ENCODE measurements around the gene CASP5. TPM values are rescaled to one million over a fixed set of nuclear protein-coding genes. Genes with fewer than 3 reads are reported as not detected.
"Not testable (repeated sequence)": the region's sequence is repeated elsewhere in the genome, so short reads cannot be mapped to it uniquely, and the experiment has no call there.

CASP5 gene
- total RNA-seq, 1 donor from 2014 or later, result not detected

DNA sequence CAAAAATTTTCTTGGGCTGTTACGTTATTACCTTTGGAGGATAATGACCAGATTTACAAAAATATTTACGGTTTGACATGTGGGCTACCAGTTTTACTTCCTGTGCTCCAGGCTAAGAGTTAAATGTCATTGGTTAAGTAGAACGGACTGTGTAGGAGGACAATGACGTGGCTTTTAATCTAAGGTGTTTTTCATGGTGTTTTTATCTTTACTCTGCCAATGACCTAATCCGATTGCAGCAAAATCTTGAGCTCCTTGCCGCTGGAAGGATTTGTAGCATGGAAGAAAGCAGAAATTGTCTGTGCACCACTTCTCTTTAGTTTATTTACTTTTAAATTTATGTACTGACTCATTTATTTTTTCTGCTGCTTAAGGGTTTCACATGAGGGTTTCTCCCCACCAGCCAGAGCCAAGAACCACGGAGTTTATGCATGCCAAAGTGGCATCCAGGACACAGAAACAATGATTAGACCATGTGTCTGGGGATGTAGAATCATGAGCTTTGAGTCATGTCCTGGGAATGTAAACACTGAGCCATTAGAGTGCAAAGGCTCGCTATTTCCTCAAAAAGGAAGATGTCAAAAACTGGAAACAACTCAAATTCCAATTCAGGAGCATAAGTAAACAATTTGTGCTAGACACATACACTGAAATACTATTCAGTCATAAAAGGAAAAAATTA lies 24.1 kb upstream of the CASP5 start:
- DNase-seq (ENCODE audit: low spot score in 2 of 2, unreplicated experiment in 2 of 2), result no peak
- peak overlapping the region; percentile 75 for H3K27ac Mint-ChIP-seq
- TF ChIP-seq, protein P1, sequence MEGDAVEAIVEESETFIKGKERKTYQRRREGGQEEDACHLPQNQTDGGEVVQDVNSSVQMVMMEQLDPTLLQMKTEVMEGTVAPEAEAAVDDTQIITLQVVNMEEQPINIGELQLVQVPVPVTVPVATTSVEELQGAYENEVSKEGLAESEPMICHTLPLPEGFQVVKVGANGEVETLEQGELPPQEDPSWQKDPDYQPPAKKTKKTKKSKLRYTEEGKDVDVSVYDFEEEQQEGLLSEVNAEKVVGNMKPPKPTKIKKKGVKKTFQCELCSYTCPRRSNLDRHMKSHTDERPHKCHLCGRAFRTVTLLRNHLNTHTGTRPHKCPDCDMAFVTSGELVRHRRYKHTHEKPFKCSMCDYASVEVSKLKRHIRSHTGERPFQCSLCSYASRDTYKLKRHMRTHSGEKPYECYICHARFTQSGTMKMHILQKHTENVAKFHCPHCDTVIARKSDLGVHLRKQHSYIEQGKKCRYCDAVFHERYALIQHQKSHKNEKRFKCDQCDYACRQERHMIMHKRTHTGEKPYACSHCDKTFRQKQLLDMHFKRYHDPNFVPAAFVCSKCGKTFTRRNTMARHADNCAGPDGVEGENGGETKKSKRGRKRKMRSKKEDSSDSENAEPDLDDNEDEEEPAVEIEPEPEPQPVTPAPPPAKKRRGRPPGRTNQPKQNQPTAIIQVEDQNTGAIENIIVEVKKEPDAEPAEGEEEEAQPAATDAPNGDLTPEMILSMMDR (IDR thresholded peaks at IDR 0.05; ENCODE audit: unreplicated experiment), result no peak

DNA sequence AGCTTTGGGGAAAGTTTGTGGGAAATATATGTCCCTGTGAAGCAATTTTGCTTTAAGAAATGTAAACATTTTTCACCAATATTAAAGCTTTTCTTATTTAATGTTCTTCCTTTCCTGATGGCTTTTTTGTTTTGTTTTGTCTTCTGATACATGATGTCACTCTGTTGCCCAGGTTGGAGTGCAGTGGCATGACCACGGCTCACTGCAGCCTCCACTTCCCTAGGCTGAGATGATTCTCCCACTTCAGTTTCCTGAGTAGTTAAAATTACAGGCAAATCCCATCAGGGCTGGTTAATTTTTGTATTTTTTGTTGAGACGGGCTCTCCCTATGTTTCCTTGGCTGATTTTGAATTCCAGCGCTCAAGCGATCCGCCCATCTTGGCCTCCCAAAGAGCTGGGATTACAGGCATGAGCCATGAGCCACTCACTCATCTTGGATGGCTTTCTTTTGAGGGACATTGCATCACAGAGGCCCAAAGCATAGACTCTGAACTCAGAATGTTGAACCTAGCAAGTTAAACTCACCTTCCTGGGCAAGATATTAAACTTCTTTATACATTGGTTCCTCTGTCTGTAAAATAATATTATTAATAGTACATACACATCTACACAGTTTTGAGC lies 22.8 kb upstream of the CASP5 start:
- Mint-ChIP-seq H3K27me3 (ENCODE audit: low read depth) (no peaks in the 10 kb centered on the region), H3K36me3 (no peaks in the 10 kb centered on the region), H3K9me3 (peaks cover 10% of the 10 kb centered on the region), H3K4me3 (no peak overlapping the region), H3K4me1 (peaks cover 22% of the 10 kb centered on the region), H3K27ac (no peak overlapping the region)
- TF ChIP-seq, protein P1 (IDR thresholded peaks at IDR 0.05; ENCODE audit: unreplicated experiment), result no peak
- no peak for DNase-seq (ENCODE audit: low spot score in 2 of 2, unreplicated experiment in 2 of 2)

More for the DNA sequence above, 24.1 kb upstream of the CASP5 start:
- peaks cover 20% of the 10 kb centered on the region for H3K9me3 Mint-ChIP-seq
- no peaks in the 10 kb centered on the region for H3K27me3 Mint-ChIP-seq (ENCODE audit: low read depth)
- H3K4me3 Mint-ChIP-seq, result no peak overlapping the region
- H3K36me3 Mint-ChIP-seq, result peaks cover under 1% of the 10 kb centered on the region
- peaks cover 20% of the 10 kb centered on the region for H3K4me1 Mint-ChIP-seq

DNA sequence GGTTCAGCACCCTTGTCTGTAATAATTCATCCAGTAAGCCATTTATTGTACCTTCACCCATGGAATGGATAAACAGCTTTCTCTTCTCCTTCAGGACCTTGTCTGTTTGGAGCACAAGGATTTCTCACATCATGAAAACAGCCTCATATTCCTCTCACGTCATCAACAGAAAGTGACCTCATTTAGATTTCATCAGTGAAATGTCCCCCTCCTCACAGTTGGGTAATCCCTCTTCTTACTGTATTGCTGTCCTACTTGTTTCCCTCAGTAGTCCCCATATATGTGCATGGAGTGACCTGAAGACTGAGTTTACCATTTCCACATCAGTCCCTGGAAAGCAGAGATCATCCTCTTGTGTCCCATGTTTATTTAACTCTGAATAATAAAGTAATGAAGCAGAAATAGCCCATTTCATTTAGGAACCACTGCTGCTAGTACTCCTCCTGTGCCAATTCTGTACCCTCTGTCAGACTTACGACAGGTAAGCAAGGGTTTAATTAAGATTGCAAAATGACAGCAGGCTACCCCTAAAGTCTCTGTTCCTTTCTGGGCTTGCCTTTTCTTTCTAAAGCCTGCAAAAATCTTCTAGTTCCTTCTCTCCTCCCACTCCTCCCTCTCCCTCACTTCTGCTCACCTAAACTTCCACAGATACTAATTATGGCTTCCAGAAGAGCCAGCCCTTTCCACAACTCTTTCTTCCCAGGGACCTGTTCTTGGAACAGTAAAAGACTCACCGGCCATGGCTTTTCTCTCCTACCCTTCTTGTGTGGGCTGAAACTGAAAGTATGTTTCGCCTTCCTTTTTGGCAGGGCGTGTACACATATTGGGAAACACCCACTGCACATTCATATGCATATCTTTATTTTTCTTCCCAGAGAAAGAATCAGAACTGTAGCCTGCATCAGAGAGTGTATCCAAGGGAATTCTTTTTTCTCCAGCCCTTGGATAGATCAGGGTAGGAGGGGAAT lies 21.9 kb upstream of the CASP5 start, which contains the start of gene CARD16:
CARD16 (minus strand) TSS at position 779 of the 968 bp plus-strand sequence; CDS start at position 741, 38 bp downstream.
- peak within 1 kb of the TSS; percentile 66 for H3K27ac Mint-ChIP-seq
- not testable (repeated sequence) for H3K36me3 Mint-ChIP-seq; H3K9me3 Mint-ChIP-seq; H3K27me3 Mint-ChIP-seq (ENCODE audit: low read depth); DNase-seq (ENCODE audit: low spot score in 2 of 2, unreplicated experiment in 2 of 2)
- peaks cover 22% of the 10 kb centered on the region for H3K4me1 Mint-ChIP-seq
- peak within 1 kb of the TSS; percentile 27 for H3K4me3 Mint-ChIP-seq

DNA sequence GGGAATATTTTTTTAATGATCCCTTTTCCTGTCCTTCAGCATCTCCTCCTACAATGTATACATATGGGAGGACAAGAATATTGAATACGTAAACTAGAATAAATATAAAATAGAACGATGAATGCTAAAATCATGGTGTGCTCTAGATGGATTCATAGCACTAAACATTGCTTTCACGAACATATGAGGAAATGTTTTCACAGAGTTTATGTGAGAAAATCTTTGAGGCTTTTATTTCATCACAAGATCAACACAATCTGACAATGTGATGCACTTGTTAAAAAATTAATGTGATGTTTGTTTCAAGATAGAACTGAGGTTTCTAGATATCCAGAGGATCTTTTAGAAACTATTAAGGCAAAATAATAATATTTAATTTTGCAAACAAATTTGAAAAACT lies 19.2 kb upstream of the CASP5 start:
- Mint-ChIP-seq H3K9me3 (peaks cover 14% of the 10 kb centered on the region), H3K27ac (no peak overlapping the region), H3K36me3 (peaks cover 4% of the 10 kb centered on the region), H3K4me1 (peaks cover 19% of the 10 kb centered on the region), H3K4me3 (no peak overlapping the region), H3K27me3 (ENCODE audit: low read depth) (no peaks in the 10 kb centered on the region)
- no peak for DNase-seq (ENCODE audit: low spot score in 2 of 2, unreplicated experiment in 2 of 2)
- TF ChIP-seq, protein P1 (IDR thresholded peaks at IDR 0.05; ENCODE audit: unreplicated experiment), result no peak

DNA sequence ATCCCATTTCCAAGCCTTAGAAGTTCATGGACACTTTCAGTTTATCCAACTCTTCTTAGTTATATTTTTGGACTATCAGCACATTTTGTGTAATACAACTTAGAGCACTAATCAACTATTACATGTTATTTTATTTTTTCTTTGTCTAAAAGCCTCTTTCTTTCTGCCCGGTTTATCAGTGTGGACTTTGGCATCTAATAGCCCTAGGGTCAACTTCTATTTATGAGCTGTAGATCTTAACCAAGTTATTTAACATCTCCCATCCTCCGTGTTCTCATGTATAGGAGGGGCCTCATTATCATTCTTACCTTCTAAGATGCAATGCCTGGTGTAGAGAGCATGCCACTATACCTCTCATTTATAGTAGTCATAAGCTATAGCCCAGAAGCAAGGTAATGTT lies 17.7 kb upstream of the CASP5 start:
- no peaks in the 10 kb centered on the region for H3K27me3 Mint-ChIP-seq (ENCODE audit: low read depth)
- no peak for DNase-seq (ENCODE audit: low spot score in 2 of 2, unreplicated experiment in 2 of 2)
- peaks cover 16% of the 10 kb centered on the region for H3K9me3 Mint-ChIP-seq
- H3K4me3 Mint-ChIP-seq, result no peak overlapping the region
- H3K36me3 Mint-ChIP-seq, result peaks cover 9% of the 10 kb centered on the region
- TF ChIP-seq, protein P1 (IDR thresholded peaks at IDR 0.05; ENCODE audit: unreplicated experiment), result no peak
- peaks cover 11% of the 10 kb centered on the region for H3K4me1 Mint-ChIP-seq
- H3K27ac Mint-ChIP-seq, result no peak overlapping the region

Data from mesothelial cell of epicardium (in vitro differentiated cells).